Heart right ventricle (tissue), 16 donors: ENCODE measurements around the gene CMIP. TPM values are rescaled to one million over a fixed set of nuclear protein-coding genes. Genes with fewer than 3 reads are reported as not detected.

Experiments used
- ATAC-seq, 8 donors: fragments of 200-7000 bp; cut with Tn5 transposase; one replicate each; pipeline ENCODE4 v1.9.1; 2020; ENCODE audit warnings: mild to moderate bottlenecking in 8 of 8, moderate library complexity in 8 of 8, moderate number of reproducible peaks in 1 of 8
- DNase-seq, 2 donors: peaks; one replicate each; pipeline ENCODE4 v3.0.0-alpha.2; 2020
- H3K27ac ChIP-seq, 10 donors: fragments of 200-600 bp; sonication (generic) in 2 of 10; one replicate each; pipeline versions ENCODE4 v1.5.0 to v1.8.0; 2020 to 2022; ENCODE audit warnings: mild to moderate bottlenecking in 3 of 10
- H3K27me3 ChIP-seq, 7 donors: fragments of 200-600 bp; one replicate each; pipeline ENCODE4 v1.8.0; 2021 to 2022; ENCODE audit warnings: mild to moderate bottlenecking in 2 of 7
- H3K36me3 ChIP-seq, 9 donors: fragments of 200-600 bp; sonication (generic) in 1 of 9; one replicate each; pipeline versions ENCODE4 v1.5.0 to v1.8.0; 2020 to 2022; ENCODE audit warnings: mild to moderate bottlenecking in 2 of 9
- H3K4me1 ChIP-seq, 9 donors: fragments of 200-600 bp; sonication (generic) in 1 of 9; one replicate each; pipeline versions ENCODE4 v1.5.0 to v1.8.0; 2020 to 2022; ENCODE audit warnings: mild to moderate bottlenecking in 4 of 9
- H3K4me3 ChIP-seq, 10 donors: fragments of 200-600 bp; sonication (generic) in 2 of 10; one replicate each; pipeline versions ENCODE4 v1.5.0 to v1.8.0; 2020 to 2022; ENCODE audit warnings: mild to moderate bottlenecking in 7 of 10, moderate library complexity in 2 of 10
- H3K9me3 ChIP-seq, 11 donors: fragments of 200-600 bp in 10 of 11; sonication (generic) in 2 of 11; one replicate each; pipeline versions ENCODE4 v1.5.0 to v1.8.0; 2013 to 2022; ENCODE audit warnings: mild to moderate bottlenecking in 2 of 11, control low read depth in 1 of 11, moderate library complexity in 1 of 11
- CTCF ChIP-seq, 9 donors: fragments of 200-600 bp; sonication (generic) in 2 of 9; IDR thresholded peaks; one replicate each; pipeline versions ENCODE4 v1.5.0 to v1.8.0; 2021 to 2022; ENCODE audit warnings: antibody characterized with exemption in 9 of 9, mild to moderate bottlenecking in 5 of 9, moderate library complexity in 1 of 9
- WGBS, 2 donors: extraction: QIAGEN DNeasy Blood & Tissue Kit; methylation state at CpG; one replicate each; pipeline ENCODE4 v1.1.7; 2013; ENCODE audit warnings: inconsistent platforms in 1 of 2; 5-methylcytosine and 5-hydroxymethylcytosine counted together
- intact Hi-C, 10 donors: fragments of 100-400 bp; cut with DNase I; formaldehyde crosslinking; loops; one replicate each; pipeline versions ENCODE4 v1.11.1 to v1.14.2; 2022
- polyA plus RNA-seq, 2 donors: library from polyadenylated mRNA; stranded (reverse); fragments of 200-250 nt; gene quantifications; one replicate each; pipeline ENCODE4 v1.2.3, GENCODE V29; 2013
- total RNA-seq, 10 donors: library from RNA; stranded (reverse); fragmentation: NEBNext Ultra II Directional in 3 of 10; extraction: Animal tissue kit (Norgen Biotek cat#: 25700) in 3 of 10; gene quantifications; one replicate each; pipeline versions ENCODE4 v1.2.1 to v1.2.4, GENCODE V29; 2021 to 2023
- donor health status: Arrhythmogenic right ventricular cardiomyopathy.
- donor health status: ischemic (EF 13 %, LVEDD 7.1; RV severe dilation, severe dysfunction).
- donor health status: healthy with polysubstance abuse.
- donor health status: DM: no; HTN: yes; CAD: no.
- donor health status: DM: no; HTN: no; CAD: no.
- donor health status: ischemic (EF 25% LVEDD 6.9; RV normal size, moderate dysfunction).
- donor health status: ischemic (EF 25% LVEDD 5.7; RV mildly dilated, moderate dysfunction).
- donor health status: healthy.
- donor health status: DM: yes; HTN: yes; CAD: no.
- donor health status: Ischemic cardiomyopathy.
- donor health status: ischemic (EF 35%, LVEDD 5.7; RV mildly dilated, moderate dysfunction).
- donor health status: nonischemic (EF 11% LVEDD 7.7; RV severe dilation, severe dysfunction).
- donor health status: DM: yes; HTN: yes; CAD: no.
- donor health status: PGD.
- donor health status: ischemic (EF 29% LVEDD 5.4; RV normal size, mild dysfunction).
- donor health status: nonischemic (EF 23%, LVEDD 6.1; RV moderate dilation, normal function).

The CMIP gene
- total and polyA plus RNA-seq, 12 donors, result 5.4 to 32.8 (median 13.0) TPM

DNA sequence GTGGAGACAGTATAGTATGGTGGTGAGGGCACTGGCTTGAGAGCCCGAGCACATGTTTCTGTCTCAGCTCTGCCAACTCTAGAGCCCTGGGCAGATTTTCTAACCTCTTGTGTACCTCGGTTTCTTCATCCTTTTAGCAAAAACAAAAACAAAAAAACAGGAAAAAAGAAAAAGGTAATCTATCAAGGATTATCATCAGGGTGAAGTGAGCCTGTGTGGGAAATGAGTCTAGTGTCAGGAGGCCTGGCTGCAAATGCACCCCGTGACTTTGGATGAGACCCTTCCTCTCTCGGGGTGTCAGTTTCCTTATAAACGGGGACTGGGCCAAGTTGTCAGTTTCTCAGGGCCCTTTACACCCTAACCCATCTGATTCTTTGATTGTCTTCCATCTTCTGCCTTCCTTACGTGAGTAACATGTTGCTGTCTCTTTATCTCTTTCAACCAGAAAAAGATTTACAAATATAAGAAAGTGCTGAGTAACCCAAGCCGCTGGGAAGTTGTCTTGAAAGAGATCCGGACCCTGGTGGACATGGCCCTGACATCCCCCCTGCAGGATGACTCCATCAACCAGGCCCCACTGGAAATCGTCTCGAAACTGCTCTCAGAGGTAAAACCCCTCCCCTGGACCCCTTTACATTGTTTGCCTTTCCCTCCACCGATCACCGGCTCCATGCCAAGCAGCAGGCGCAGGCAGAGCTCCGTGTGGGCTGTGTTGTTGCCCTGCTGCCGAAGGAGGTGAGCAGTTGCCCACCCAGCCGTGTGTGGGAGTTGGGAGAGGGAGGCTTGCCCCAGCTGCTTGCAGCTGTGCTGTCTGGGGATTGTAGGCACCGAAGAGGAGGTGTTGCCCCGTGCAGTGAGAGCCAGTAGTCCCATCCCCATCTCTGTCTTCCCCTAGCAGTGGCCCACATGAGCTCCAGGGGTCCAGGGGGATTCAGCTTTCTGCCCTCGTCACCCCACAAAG is 207.4 kb downstream of the CMIP start:
- peak overlapping the region in 7 of 10 donors; percentile 12 to 74 (median 52) for H3K27ac ChIP-seq
- H3K9me3 ChIP-seq, result no peaks in the 10 kb centered on the region
- no peaks in the 10 kb centered on the region for H3K27me3 ChIP-seq
- 76 to 80% methylated on average over 19 of the region's 19 CpGs for WGBS, 2 donors
- intact Hi-C loops, result no loop called here
- H3K4me3 ChIP-seq, result peak overlapping the region in 4 of 10 donors; percentile 13 to 32 (median 26)
- DNase-seq (no peak), ATAC-seq (peak in 1 of 8 donors; percentile 17)
- peaks cover 0 to 47% (median 0%) of the 10 kb centered on the region in 9 donors for H3K36me3 ChIP-seq
- no peak for TF ChIP-seq CTCF (IDR thresholded peaks at IDR 0.05)
- H3K4me1 ChIP-seq, result peaks cover 0 to 39% (median 3%) of the 10 kb centered on the region in 9 donors

DNA sequence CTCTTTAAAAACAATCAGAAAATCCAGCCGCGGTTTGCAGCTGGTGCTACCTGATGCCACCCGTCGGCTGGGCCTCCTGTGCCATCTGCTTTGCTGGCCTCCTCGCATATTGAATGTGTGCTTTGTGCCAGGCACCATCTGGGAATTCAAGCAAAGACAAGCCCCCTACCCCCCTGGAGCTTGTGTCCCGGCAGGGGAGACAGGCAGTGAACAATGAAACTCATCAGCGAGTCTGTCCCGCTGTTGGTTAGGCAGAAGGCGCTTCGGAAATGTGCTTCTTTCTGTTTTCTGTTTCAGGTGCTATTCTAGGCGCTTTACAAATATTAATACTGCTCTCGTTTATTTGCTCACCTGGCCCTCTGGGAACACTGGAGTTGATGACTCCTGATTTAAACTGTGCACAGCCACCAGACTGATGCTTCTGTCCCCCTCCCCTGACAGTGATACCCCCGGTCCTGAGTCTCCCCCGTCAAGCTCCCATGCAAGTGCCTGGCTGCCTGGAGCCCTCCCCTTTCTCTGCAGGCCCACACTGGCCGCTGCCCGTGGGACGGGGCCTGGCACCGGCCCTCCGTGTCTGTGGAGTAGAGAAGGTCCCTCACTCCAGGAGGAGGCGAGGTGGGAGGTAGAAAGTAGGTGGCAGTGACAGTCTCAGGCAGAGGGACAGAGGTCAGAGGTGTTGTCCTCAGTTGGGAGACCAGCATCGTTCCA is 208.3 kb downstream of the CMIP start:
- 93 to 95% methylated on average over 21 of the region's 21 CpGs for WGBS, 2 donors
- H3K27me3 ChIP-seq, result no peaks in the 10 kb centered on the region
- no peak for ATAC-seq
- peaks cover 0 to 56% (median 0%) of the 10 kb centered on the region in 9 donors for H3K36me3 ChIP-seq
- H3K4me1 ChIP-seq, result peaks cover 0 to 39% (median 3%) of the 10 kb centered on the region in 9 donors
- TF ChIP-seq CTCF (IDR thresholded peaks at IDR 0.05), result no peak
- DNase-seq, result no peak
- intact Hi-C loops, result no loop called here
- no peak overlapping the region for H3K4me3 ChIP-seq
- H3K9me3 ChIP-seq, result no peaks in the 10 kb centered on the region
- no peak overlapping the region for H3K27ac ChIP-seq

DNA sequence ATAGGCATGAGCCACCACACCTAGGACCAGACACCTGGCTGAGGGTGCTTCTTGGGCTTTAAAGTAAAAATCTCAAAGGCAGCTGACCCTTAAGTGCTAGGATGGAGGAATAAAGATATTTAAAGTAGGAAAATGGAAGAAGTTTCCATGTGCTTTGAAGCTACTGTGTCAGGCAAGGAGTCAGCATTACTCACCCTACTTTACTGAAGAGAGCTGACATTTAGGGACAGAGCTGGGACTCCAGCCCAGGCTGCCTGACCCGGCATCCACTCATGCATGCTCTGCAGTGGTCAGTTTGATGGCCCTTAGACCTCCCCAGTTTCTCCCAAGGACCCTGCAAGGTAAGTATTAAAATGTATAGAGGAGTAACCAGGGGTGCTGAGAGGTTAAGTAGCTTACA is 209.7 kb downstream of the CMIP start:
- no peak for TF ChIP-seq CTCF (IDR thresholded peaks at IDR 0.05)
- no peak overlapping the region for H3K27ac ChIP-seq
- 74 to 83% methylated on average over 1 of the region's 1 CpG for WGBS, 2 donors
- no peaks in the 10 kb centered on the region for H3K27me3 ChIP-seq
- no peak overlapping the region for H3K4me3 ChIP-seq
- peak in 3 of 8 donors; percentile 42 to 79 (median 43) for ATAC-seq
- no peaks in the 10 kb centered on the region for H3K9me3 ChIP-seq
- intact Hi-C loops, result no loop called here
- H3K36me3 ChIP-seq, result peaks cover 0 to 70% (median 0%) of the 10 kb centered on the region in 9 donors
- DNase-seq, result no peak
- H3K4me1 ChIP-seq, result peaks cover 0 to 39% (median 3%) of the 10 kb centered on the region in 9 donors

- 85 to 89% methylated on average over 14 of the region's 14 CpGs for WGBS, 2 donors
- H3K27me3 ChIP-seq, result no peaks in the 10 kb centered on the region
- ATAC-seq (no peak), DNase-seq (no peak)
- H3K4me3 ChIP-seq, result no peak overlapping the region
- H3K36me3 ChIP-seq, result peaks cover 0 to 83% (median 0%) of the 10 kb centered on the region in 9 donors
- H3K4me1 ChIP-seq, result peaks cover 0 to 36% (median 3%) of the 10 kb centered on the region in 9 donors
- intact Hi-C loops, result no loop called here
- no peak for TF ChIP-seq CTCF (IDR thresholded peaks at IDR 0.05)
- no peaks in the 10 kb centered on the region for H3K9me3 ChIP-seq
- H3K27ac ChIP-seq, result no peak overlapping the region
These were observed 211.0 kb downstream of the CMIP start for GRCh38 chr16:81655469-81656162.
